RWPE1 (cell line): Measurements from ENCODE around the gene YWHAH.

ENCODE experiments used
- CTCF ChIA-PET: fragments of 350-600 bp; sonication (Branson Sonifier 250); formaldehyde crosslinking; extraction: SDS; loops from one replicate; lab custom pipeline; 2021; lab: Yijun Ruan, JAX
- POLR2A ChIA-PET: fragments of 400-600 bp; formaldehyde crosslinking; extraction: SDS; loops from one replicate; lab custom pipeline; 2020; ENCODE audit warnings: antibody characterized with exemption; ENCODE audit not compliant: low non-redundant PET; lab: Yijun Ruan, JAX
- DNase-seq: peaks from one replicate; pipeline ENCODE4 v3.0.0; 2012; ENCODE audit warnings: low spot score
- H3K27ac ChIP-seq: fragments of 450-650 bp; 2 replicates; pipeline ENCODE4 v1.5.1; 2017
- CTCF ChIP-seq: fragments of 450-650 bp; conservative IDR thresholded peaks from 2 replicates; pipeline ENCODE4 v1.5.1; 2017; ENCODE audit warnings: low read depth, mild to moderate bottlenecking

Gene YWHAH

GRCh38 chr22:31927562-31927961 lies 16.8 kb upstream of the YWHAH start:
- DNase-seq: no peak
- no peak overlapping the region for H3K27ac ChIP-seq
- no peak for TF ChIP-seq CTCF
- POLR2A ChIA-PET: no interaction called here
- CTCF ChIA-PET: no interaction called here

GRCh38 chr22:31929167-31929930 lies 15.0 kb upstream of the YWHAH start:
- DNase-seq: no peak
- CTCF ChIA-PET: interaction anchor here (0.6 to 1.1 kb wide), 3 partner anchors 12 to 129 kb away, joined by 3 to 9 read pairs (median 4); no protein-coding TSS in a partner anchor

GRCh38 chr22:31932863-31933262 lies 11.5 kb upstream of the YWHAH start:
- ChIA-PET CTCF (no interaction called here), POLR2A (no interaction called here)
- TF ChIP-seq CTCF: no peak
- DNase-seq: no peak
- H3K27ac ChIP-seq: no peak overlapping the region

More at GRCh38 chr22:31929167-31929930, 15.0 kb upstream of the YWHAH start:
- no peak overlapping the region for H3K27ac ChIP-seq
- POLR2A ChIA-PET: no interaction called here
- no peak for TF ChIP-seq CTCF

- CTCF ChIA-PET: interaction anchor here (0.6 to 0.7 kb wide), 2 partner anchors 104 to 177 kb away, joined by 4 to 7 read pairs; no protein-coding TSS in a partner anchor
- POLR2A ChIA-PET: no interaction called here
- H3K27ac ChIP-seq: no peak overlapping the region
- no peak for DNase-seq
- TF ChIP-seq CTCF: no peak
These were observed 10.9 kb upstream of the YWHAH start for GRCh38 chr22:31933406-31933805.

GRCh38 chr22:31933816-31934482 lies 10.4 kb upstream of the YWHAH start:
- TF ChIP-seq CTCF: no peak
- no peak overlapping the region for H3K27ac ChIP-seq
- no peak for DNase-seq
- ChIA-PET POLR2A (no interaction called here), CTCF (interaction anchor here (0.6 to 0.7 kb wide), 2 partner anchors 105 to 178 kb away, joined by 4 to 7 read pairs; no protein-coding TSS in a partner anchor)

GRCh38 chr22:31935961-31936635 lies 8.2 kb upstream of the YWHAH start:
- no peak for DNase-seq
- ChIA-PET CTCF (no interaction called here), POLR2A (no interaction called here)
- H3K27ac ChIP-seq: no peak overlapping the region
- TF ChIP-seq CTCF: no peak
